GM19043 (cell line): ENCODE results near the gene CDK11B.

ENCODE experiments used
- ATAC-seq: cut with Tn5 transposase; IDR thresholded peaks from one replicate; pipeline ENCODE4 v1.9.1; 2021; ENCODE audit warnings: low read depth; ENCODE audit not compliant: unreplicated experiment

The CDK11B gene

GRCh38 chr1:1628754-1629429 is 29.9 kb downstream of the CDK11B start:
- ATAC-seq: no peak

GRCh38 chr1:1627829-1628753 is 30.7 kb downstream of the CDK11B start:
- ATAC-seq: no peak

DNA sequence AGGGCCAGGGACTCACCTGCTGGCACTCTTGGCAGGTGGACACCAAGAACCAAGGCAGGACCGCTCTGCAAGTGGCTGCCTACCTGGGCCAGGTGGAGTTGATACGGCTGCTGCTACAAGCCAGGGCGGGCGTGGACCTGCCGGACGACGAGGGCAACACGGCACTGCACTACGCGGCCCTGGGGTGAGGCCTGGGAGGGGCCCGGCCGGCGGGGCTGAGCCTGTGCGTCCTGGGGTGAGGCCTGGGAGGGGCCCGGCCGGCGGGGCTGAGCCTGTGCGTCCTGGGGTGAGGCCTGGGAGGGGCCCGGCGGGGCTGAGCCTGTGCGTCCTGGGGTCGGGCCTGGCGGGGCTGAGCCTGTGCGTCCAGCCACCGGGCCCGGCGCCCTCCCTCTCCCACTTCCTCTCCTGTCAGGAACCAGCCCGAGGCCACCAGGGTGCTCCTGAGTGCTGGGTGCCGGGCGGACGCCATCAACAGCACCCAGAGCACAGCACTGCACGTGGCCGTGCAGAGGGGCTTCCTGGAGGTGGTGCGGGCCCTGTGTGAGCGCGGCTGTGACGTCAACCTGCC is 31.5 kb downstream of the CDK11B start:
- ATAC-seq: no peak

- ATAC-seq: no peak
These were observed 32.3 kb downstream of the CDK11B start for GRCh38 chr1:1626207-1627141.

DNA sequence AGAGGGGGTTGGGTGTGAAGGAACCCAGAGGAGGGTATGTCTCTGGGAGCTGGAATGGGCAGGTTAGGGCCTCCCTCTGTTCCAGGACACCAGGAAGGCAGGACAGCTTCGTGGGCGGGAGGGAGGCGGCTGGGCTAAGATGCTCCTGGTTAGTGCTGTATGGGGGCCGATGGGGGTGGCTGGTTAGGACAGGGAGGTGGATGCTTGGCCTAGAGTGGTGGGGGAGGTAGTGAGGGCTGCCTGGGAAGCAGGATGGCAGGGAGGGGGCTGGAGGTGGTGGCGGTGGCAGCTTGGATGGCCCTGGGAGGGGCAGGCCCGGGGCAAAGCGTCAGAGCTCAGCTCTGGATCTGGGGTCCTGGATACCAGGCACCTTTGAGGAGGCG is 33.0 kb downstream of the CDK11B start:
- no peak for ATAC-seq

GRCh38 chr1:1625404-1625775 is 33.4 kb downstream of the CDK11B start:
- ATAC-seq: no peak

DNA sequence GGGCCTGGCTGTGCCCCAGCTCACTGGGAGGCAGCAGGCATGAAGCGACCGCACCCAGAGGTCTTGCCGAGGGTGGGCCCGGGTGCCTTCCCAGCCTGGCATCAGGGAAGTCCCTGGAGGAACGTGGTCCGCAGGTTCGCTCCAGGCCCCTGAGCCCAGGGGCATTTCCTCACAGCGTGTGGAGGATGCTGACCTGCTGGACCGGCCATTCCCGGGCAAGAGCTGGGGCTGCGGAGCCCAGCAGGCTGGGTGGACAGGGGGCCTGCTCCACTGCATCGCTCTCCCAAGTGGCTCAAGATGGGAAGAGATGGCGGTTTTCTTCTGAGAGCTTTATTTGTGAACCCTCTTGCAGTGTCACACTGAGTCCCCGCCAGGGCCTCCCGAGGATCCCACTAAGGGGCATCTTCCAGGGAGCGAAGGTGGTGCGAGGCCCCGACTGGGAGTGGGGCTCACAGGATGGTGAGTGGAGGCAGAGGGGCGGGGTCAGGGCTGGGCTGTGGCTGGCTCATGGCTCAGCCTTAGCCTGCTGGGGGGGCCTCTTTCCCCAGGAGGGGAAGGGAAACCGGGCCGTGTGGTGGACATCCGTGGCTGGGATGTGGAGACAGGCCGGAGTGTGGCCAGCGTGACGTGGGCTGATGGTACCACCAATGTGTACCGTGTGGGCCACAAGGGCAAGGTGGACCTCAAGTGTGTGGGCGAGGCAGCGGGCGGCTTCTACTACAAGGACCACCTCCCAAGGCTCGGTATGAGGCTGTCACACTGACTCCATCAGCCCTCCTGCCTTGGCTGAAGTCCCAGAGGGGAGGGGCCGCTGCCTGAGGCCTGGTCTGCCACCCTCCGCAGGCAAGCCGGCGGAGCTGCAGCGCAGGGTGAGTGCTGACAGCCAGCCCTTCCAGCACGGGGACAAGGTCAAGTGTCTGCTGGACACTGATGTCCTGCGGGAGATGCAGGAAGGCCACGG is 34.1 kb downstream of the CDK11B start:
- ATAC-seq: no peak

DNA sequence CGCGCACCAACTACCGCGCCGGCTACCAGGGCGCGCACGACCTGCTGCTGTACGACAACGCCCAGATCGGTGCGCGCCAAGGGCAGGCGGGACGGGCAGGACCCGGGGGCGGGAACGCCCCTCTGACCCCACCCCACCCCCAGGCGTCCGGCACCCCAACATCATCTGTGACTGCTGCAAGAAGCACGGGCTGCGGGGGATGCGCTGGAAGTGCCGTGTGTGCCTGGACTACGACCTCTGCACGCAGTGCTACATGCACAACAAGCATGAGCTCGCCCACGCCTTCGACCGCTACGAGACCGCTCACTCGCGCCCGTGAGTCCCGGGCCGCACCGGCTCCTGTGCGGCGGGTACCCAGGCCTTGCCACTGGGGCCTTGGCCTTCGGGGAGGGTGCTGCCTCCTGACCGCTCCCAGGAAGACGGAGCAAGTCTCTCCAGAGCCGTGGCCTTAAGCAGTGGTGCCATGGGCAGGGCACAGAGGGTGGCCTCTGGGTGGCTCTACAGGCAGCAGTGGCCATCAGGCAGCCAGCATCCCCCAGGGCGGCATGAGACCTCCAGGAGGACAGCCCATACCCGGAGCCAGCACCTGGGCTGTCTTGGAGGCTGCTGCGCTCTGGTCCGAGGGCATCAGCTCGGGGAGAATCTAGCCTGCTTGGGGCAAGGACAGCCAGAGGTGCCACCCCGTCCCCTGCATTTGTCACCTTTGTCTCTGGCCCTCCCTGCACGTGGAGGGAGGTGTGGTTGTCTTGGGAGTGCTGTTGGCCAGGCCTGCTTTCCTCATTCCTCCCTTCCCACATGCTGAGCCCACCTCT is 35.0 kb downstream of the CDK11B start:
- ATAC-seq: no peak

- ATAC-seq: no peak
These were observed 35.6 kb downstream of the CDK11B start for GRCh38 chr1:1623181-1623630.

DNA sequence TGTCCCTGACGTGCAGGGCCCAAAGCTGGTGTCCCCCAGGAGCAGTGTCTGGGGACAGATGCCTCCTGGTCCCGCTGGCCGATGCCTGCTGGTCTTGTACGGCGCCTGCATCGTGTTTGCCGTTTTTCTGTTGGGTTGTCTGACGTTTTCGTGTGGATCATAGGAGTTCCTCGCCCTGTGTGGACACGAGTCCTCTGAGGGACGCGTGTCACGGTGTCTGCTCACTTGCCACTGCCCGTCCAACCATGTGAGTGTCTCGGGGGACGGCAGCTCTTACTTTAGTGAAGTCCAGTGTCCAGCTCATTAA is 36.1 kb downstream of the CDK11B start:
- no peak for ATAC-seq

GRCh38 chr1:1622010-1622787 is 36.6 kb downstream of the CDK11B start:
- no peak for ATAC-seq

- no peak for ATAC-seq
These were observed 37.4 kb downstream of the CDK11B start for GRCh38 chr1:1621173-1622009.

DNA sequence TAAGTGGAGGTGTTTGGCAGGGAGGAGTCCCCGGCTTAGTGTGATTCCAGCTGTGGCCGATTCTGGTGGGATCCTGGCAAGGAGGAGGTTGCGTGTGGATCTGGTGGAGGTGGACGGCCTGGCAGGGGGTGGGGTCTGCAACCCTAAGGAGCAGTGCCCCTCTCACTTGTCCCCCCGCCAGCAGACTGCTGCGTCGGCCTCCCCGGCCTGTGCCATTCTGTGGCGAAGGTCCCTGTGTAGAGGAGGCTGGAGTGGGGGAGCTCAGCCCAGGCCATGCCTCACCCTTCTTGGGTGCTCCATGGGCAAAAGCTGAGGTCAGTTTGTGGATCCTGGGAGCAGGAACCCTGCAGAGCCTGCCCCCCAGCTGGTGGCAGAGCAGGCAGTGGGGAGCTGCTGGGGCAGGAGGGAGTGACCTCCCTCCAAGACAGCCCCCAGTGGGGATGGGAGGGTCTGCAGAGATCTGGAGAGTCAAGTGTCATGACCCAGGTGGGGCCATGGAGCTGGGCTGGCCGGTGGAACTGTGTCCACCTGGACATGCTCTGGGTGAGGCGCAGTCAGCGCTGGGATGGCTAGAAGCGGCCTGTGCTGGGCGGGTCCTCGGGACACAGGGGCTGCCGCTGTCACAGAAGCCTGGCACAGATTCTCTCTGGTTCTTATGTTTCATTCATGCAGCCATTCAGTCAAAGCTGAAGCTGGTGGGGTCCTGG is 38.2 kb downstream of the CDK11B start:
- ATAC-seq: no peak

- no peak for ATAC-seq
These were observed 38.9 kb downstream of the CDK11B start for GRCh38 chr1:1619917-1620361.

GRCh38 chr1:1618396-1619068 is 40.3 kb downstream of the CDK11B start:
- ATAC-seq: no peak

DNA sequence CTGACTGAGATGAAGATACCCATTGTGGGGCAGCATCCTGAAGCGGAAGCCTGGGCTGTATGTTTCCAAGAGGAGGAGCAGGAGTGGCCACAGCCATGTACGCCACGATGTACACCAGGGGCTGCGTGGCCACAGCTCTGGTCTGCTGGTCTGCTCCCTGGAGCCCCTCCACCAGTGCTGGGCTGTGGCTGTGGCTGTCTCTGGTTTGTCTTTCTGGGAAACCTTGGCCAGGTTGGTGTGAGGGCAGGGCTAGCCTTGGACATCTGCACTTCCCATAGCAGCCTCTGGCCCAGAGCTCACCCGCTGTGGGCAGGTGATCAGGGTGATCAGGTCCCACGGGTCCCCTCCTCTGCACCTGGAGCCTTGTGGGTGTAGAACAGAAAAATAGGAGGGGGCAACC is 40.9 kb downstream of the CDK11B start:
- ATAC-seq: no peak
